ENCODE results near the gene JAG2.

The JAG2 gene

DNA sequence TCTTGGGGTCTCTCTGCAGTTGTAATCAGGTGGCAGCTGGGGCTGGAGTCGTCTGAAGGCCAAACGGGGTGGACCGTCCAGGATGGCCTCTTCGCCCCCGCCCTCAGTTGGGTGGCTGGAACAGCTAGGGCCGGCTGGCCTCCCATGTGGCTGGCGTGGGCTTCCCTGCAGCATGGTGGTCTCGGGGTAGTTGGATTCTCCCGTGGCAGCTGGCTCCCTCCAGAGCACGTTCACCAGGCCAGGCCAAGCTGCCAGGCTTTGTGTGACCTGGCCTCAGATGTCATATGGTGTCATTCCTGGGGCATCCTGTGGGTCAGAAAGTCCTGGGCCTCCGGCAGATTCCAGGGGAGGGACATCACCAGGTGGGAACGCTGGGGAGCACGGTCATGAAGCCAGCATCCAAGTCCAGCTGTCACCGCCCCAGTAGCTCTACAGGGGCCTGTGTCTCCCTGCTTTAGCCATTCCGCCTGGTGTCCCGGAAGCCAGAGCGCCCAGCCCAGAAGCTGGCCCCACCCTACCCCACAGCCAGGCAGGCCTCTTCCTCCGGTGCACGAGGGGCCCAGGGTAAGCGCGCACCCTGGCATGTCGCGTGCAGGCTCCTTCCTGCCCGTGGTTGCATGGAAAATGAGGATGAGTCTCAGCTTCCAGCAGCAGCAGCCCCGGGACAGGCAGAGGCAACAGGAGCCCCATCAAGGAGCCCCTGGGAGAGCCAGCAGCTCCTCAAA, 13.9 kb upstream of the JAG2 start:
- DNase-seq (ENCODE audit: low read depth, low spot score), result no peak

DNA sequence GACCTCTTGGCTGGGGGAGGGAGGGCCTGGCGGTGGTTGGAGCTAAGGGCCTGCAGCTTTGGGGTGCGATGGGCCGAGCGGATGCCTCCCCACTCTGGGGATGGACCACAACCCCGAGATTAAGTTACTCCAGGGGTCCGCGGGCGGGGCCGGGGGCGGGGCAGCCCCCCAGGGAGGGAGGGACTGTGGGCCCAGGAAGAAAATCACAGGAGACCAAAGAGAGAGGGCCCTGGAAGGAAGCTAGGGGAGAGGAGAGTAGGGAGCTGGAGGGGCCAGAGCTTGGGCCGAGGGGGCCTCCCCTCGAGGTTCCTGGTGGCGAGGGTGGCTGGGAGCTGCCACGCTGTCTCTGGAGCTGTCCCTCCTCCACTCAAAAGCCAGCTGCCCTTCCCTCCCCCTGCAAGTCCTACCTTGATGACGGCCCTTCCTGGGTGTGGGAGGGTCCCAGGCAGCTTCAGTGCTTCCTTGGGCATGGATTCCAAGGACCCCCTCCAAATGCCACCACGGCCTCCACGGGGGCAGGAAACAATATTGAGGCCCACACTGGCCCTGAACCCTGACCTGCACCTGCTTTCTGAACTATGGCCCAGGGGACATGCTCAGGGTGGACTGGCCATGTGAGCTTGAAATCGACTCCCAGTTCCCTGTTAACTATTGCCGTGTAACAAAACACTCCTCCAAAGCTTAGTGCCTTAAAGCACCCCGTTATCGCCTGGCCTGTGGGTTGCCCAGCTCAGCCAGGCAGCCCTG, 13.1 kb upstream of the JAG2 start:
- no peak for DNase-seq (ENCODE audit: low read depth, low spot score)

DNA sequence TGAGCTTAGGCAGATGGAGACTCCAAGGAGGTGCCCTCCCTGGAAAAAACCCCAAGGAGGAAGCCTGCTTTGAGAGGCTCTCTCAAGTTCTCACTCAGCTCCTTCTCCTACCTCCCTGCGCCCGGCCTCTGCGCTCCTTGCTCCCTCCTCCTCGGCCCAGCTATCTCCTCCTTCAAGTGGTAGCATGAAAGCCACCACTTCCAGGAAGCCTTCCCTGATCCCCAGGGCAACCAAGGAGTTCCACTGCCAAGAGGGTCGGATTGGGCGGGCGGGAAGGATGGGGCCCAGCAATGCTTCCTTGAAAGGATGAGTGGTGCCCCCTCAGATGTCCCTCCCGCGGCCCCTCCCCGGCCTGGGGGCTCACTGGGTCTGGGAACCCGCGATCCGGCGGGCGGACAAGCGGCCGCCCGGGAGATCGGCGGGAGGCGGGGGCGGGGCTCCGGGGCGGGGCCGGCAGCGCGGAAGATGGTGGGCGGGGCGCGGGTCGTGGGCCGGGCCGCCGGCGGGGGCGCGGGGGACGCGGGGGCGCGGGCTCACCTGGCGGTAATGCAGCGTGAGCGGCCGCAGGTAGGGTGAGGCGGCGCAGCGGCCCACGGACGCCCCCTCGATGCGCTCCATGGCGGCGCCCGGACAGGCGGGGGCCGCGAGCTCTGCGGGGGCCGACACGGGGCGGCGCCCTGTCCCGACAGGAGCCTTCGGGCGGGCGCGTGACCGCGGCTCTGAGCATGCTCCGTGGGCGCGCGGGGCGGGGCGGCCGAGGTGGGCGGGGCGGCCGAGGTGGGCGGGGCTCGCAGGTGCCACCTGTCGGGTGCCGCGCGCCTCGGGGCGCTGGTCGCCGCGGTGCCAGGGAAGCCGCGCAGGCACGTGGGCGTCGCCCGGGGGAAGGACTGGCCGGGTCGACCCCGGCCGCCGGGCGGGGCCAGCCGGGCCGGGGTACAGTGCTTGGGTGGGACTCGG, 12.3 kb upstream of the JAG2 start, which contains the start of gene NUDT14:
TSS of gene NUDT14 (minus strand) at position 721 of the 957 bp plus-strand sequence. CDS start at position 618, 103 bp downstream.
- no peak for DNase-seq (ENCODE audit: low read depth, low spot score)

DNA sequence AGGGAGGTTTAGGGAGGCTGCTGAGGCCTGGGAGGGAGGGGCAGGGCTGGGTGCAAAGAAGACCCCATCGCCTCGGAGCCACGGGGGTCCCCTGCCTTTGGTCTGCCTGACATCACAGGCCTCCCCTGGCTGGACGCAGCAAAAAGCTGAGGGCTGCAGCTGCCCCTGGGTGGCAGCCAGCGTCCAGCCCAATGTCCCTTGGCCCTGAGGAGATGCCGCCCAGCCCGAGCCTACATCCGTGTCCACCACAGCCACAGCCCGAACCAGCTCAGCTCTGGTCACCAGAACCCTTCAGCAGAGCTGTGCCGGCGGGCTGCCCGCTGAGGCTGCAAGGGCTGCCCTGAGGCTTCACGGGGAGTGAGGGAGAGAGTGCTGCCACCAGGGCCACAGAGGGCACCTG, 10.6 kb upstream of the JAG2 start:
- no peak for DNase-seq (ENCODE audit: low read depth, low spot score)

DNA sequence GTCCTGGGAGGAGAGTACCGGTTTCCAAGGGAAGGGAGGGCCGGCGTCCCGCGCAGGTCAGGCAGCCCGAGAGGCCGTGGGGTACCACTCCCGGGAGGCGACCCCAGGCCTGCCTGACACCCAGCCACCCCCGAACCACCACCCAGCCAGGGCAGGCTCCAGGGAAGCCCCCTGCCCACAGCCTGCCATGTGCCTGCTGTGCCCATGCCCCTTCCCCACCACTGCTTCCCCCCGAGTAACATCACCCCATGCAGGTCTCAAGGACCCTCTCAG, 10.2 kb upstream of the JAG2 start:
- no peak for DNase-seq (ENCODE audit: low read depth, low spot score)

DNA sequence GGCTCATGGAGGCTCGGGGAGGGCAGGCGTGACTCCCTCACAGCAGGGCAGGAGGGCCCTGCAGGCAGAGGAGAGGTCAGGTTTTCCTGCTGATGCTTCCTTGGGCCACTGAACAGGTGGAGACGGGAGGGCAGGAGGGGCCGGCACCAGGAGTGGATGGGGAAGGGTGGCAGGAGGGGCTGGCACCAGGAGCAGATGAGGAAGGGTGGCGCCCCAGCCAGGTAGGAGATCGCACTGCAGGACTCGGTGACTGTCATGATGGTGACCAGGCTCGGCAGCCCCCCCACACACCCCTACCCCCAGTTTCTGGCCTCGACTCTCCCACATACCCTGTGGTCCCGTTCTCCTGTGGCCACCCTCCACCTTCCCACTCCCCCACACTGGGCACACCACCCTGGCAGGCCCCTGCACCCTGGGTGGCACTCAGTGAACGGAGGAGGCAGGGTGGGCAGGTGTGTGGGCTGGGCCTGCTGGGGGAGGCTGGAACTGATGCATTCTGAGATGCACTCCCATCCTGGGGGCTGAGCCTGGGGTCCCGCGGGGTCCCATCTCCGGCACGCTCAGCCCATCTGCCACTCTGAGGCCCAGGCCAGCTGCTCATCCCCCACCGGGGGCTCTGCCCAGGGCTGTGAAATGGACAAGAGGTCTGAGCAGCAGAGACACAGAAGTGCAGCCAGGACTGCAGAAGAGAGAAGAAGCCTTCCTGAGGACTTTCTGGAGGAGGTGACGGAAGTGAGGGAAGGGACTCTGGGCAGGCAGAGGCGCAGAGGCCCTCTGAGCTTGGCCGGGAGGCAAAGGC, 9.7 kb upstream of the JAG2 start:
- no peak for DNase-seq (ENCODE audit: low read depth, low spot score)

DNA sequence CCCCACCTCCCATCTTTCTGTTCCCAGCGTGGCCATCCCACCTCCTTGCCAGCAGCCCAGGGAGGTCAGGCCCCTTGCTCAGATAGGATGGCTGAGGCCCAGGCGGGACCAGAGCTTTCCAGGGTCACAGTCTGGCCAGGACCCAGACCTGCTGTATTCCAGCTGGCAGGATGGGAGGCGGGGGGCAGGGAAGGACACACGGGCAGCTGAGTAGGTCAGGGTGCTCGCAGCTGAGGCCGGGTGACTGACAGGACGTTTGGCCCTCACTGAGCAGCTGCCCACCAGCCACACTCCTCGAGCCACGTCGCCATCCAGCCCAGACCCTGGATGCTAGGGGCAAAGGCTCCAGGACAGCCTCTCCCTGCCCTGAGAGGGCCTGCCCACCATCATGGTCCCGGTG, 8.5 kb upstream of the JAG2 start:
- DNase-seq (ENCODE audit: low read depth, low spot score), result no peak

DNA sequence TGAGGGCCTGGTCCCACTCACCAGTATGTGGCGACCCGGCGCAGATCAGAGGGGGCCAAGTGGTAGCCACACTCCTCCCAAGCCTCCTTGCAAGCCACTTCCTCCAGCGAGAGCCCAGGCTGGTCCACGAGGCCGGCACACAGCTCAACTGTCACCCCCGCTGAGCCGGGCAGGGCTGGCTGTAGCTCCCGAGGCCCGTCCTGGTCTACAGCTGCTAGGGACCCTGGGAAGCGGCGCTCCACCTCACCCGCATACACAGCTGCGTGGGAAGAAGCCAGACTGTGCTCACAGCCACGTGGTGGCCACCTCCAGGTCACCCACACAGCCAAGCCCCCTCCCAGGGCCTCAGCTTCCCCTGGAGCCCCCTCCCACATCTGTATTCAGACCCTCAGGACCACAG, 7.9 kb upstream of the JAG2 start:
- DNase-seq (ENCODE audit: low read depth, low spot score), result no peak

DNA sequence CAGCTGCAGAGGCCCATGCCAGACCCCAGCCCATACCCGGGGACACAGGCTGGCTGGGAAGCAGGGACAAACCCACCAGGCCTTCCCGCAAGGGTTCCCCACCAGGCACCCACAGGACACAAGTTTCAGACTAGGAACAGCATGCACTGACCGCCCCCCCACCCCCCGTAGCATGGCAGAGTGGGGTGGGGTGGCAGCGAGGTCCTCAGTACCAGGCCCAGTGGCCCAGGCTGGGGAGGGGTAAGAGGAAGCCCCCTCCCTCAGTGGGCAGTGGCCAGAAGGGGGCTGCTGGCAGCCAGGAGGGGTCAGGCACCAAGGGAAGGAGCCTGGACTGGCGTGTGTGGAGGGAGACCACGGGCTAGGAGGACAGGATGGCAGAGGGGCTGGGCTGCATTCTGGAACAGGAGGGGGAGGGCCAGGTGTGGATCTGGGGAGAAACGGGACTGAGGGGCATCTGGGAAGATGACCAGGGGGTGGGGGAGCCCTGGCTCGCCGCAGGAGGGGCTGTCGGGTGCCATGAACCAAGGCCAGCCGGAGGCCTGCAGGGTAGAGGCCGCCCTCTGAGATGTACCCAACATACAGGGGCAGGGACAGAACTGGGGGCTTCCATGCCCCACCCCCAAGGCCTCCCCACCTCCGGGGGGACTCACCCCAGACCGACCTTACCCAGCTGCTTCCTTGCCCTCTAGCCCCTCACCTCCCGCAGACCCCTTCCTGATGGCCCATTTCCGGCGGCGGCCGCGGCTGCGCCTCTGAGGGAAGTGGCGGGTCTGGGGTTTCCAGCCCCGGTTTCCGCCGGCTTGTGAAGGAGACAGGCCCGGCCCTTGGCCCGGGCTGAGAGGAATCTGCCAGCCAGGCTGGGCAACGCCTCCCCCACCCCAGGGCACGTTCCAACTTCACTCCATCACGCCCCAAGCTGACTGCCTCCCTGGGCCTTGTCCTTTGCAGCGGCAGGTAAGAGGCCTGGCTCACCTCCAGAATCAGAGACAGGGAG, 5.6 kb upstream of the JAG2 start:
- no peak for DNase-seq (ENCODE audit: low read depth, low spot score)

DNA sequence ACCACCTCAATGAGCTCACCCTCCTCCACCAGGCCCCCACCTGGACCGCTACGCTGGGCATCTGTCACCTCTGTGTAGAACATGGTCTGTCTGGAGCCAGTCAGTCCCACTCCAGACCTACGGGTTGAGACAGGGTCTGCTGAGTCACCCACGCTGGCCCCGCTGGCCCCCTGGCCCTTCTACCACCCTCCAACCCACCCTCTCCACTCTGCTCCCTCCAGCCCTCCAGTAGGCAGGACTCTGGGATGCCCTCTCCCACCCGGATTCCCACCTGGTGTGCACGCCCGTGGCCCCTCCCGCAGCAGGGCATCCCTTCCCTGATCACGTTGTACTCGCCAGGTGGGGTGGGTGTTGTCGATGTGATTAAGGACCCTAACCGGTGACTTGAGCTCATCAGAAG, 4.6 kb upstream of the JAG2 start:
- no peak for DNase-seq (ENCODE audit: low read depth, low spot score)

DNA sequence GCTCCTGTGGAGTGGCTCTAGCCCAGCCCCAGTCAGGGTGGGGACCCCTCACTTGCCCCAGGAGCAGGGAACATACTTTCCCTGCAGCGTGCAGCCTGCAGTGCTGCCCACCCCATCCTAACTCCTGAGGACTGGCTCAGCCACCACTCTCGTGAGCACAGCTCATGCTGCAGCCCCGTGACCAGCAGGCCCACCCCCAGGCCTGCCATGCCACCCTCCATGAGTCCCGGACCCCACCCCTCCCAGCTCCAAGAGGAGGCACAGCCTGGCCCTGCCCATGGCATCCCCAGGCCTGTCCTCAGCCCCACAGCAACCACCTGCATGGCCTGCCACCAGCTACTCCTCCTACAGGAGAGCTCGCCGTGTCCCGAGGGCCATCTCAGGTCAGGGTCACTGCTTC, 3.9 kb upstream of the JAG2 start:
- DNase-seq (ENCODE audit: low read depth, low spot score), result no peak

DNA sequence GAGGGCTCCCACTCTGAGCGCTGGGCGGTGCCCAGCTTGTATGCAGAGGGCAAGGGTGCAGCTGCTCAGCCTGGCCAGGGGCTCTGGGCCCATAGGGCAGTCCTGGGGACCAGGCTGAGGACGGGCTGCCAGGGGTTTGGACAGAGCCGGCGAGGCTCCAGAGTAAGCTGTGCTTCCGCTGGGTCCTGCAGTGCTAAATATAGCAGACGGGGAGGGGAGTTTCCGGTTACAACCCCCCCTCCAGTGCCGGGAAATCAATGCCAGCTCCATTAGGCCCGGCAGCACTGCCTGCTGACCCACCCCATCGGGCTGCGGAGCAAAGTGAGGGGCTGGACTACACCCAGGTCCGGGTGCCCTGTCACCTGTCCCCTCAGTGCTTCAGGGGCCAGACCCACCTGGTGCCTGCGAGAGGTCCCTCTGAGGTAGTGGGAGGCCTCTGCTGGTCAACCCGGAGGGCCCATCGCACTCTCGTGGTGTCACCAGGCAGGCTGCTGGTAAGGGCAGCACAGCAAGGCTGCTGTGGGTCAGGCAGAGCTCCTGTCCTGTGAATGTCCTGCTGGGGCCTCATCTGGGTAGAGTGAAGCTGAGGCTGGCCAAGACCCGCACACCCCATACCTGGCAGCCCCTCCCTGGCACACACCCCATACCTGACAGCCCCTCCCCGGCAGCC, 2.6 kb upstream of the JAG2 start:
- no peak for DNase-seq (ENCODE audit: low read depth, low spot score)

DNA sequence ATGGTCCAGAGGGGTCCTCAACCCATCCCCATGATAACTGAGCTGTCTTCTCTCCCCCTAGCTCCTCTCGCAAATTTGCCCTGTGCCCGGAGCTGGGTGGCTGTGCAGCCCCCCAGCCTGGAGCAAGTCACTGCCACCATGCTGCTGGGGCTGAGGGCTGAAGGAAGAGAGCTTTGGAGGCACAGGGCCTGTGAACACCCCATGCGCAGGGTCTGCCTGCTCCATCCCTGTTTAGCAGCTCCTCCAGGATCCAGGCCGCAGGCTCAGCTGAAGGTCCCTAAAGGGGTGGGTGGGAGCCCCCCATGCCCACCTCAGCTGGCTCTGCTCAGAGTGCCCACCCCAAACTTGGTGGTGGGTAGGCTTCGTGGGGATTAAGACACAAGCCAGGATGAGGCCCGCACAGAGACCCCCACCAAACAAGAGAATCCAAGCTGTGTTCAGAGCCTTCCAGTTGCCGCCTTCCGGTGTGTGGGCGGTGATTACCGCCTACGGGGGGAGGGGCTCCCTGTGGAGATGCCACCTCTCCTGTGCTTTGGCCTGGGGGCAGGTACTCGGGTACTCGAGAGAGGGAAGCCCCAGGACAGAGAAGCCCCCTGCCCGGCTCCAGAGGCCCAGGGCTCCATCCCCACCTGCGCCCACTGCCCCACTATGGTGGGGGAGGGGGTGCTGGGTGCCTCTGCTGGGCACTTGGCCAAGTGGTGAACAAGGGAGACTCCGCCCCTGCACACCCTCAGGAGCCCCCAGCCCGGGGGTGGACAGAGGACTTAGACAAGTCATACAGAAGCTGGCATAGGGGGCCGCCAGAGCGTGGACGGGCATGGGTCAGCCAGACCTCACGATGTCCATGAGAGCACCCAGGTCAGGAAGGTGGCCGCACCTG, 1.4 kb upstream of the JAG2 start:
- no peak for DNase-seq (ENCODE audit: low read depth, low spot score)

DNA sequence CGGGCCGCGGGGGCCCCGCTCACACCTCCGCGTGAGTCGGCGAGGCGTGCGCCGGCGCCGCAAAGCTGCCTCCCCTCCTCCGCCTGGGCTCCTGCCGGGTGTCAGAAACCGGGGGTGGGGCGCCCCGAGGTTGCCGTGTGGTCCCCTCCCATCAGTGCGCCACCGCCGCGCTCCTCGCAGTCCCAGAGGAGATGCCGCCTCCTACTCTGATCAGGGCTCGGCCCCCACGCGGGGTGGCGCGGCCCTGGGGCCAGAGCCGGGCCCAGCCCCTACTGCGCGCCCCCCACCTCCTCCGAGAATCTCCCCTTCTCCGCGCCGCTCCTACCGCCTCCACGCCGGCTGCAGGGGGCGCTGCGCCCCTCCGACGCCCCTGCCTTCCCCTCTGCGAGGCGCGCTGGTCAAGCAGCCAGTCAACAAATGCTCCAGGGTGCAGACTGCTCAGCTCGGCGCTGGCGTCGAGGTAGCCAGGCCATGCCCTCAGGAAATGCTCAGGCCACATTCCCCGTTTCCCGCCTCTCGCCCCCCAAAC, 467 bp upstream of the JAG2 start:
- DNase-seq (ENCODE audit: low read depth, low spot score), result peak; percentile 63

DNA sequence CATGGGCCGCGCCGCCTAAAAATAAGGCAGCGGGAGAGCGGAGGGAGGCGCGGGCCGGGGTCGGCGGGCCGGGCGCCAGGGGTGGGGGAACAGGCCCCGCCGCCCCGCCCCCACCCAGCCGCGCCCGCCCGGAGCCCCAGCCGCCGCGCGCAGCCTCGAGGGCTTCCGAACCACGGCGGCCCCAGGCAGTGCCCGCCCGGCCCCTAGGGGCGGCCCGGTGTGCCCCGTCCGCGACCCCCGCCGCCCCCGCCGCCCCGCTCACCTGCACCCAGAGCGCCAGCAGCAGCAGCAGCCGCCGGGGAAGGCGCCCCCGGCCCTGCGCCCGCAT, 519 bp downstream of the JAG2 start:
- no peak for DNase-seq (ENCODE audit: low read depth, low spot score)

DNA sequence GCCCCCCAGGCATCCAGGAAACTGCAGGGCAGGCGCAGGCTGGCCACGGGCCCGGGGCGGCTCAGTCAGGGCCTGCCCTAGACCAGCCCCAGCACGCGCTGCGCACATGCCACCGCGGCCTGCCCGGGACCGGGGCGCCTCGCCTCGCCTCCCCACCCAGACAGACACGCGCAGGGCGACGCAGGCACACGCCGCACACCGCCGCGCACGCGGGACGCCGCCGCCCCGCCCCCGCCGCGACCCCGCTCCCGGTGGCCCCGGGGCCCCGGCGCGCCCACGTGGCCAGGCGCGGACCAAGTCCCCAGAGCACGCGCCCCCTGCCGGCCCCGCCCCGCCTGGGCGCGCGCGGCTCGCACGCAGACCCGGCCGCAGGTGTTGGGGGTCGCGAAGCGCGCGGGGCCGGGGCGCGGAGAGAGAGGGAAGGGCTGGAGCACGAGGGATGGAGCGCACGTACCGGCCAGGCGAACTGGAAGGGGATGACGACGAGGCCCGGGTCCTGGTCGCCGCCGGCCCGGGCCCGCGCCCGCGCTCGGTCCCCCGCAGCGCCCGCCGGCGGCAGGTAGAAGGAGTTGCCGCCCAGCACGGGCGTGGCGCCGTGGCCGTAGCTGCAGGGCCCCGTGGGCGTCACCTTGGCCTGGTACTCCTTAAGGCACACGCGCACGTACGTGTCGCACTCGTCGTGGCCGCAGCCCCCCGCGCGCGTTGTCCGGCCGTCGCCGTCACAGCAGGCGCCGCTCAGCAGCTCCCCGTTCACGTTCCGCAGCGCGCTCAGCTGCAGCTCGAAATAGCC, 1.1 kb downstream of the JAG2 start:
- no peak for DNase-seq (ENCODE audit: low read depth, low spot score)

DNA sequence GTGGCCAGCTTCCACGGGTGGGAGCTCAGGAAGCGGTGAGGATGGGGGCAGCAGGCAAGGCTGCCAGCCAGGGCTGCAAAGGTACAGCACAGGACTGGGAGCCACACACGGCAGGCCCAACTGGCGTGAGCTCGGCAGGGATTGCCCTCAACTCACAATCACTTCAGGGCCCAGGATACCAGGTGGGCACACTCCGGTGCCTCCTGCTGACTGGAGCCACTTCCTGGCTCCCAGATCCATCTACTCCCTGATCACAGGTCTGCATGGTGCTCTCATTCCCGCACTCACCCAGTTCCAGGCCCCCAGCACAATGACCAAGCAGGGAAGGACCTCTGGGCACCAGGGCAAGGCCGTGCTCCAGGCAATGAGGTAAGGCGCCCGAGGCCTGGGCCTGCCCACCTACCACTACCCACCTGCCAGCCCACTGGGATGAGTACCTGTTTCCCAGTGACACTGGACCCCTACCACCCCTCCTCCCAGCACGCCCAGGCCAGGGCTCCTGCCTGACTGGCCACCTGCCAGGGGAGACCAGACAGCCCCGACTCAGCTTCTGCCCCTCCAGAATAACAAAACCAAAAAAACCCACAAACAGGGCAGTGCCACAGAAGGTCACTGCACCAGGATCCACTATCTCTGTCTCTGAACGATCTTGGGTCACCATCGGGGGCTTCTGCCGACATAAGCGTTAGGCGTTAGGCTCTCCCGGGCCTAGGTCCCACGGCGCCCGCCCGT, 1.8 kb downstream of the JAG2 start:
- no peak for DNase-seq (ENCODE audit: low read depth, low spot score)

Data from ELF-1 (cell line).